GM18499 (cell line): ENCODE data around the gene TMEM91.
"Not testable (repeated sequence)": the region's sequence is repeated elsewhere in the genome, so short reads cannot be mapped to it uniquely, and the experiment has no call there.

ENCODE experiments used
- ATAC-seq: cut with Tn5 transposase; IDR thresholded peaks from one replicate; pipeline ENCODE4 v1.9.1; 2021; ENCODE audit warnings: moderate number of reproducible peaks; ENCODE audit not compliant: insufficient read depth, unreplicated experiment

The TMEM91 gene

GRCh38 chr19:41373993-41374392 lies 2.3 kb upstream of the TMEM91 start:
- no peak for ATAC-seq

DNA sequence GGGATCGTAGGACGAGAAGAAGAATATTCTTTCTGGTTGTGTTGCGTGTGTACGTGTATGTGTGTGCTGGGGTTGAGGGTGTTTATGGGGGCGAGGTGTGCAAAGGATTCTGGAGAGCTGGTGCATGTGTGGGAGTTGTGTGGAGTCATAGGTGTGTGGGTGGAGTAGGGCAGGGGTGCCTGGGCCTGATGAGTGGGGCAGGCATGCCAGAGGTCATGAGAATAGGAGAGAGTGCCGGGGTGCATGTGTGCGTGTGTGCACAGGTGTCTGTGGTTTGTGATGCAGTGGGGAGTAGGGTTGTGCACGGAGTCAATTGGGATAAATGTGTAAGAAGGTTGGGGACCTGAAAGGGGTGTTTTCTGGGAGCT lies 649 bp downstream of the TMEM91 start:
- ATAC-seq = no peak

GRCh38 chr19:41377977-41378709 lies 1.8 kb downstream of the TMEM91 start:
- no peak for ATAC-seq

DNA sequence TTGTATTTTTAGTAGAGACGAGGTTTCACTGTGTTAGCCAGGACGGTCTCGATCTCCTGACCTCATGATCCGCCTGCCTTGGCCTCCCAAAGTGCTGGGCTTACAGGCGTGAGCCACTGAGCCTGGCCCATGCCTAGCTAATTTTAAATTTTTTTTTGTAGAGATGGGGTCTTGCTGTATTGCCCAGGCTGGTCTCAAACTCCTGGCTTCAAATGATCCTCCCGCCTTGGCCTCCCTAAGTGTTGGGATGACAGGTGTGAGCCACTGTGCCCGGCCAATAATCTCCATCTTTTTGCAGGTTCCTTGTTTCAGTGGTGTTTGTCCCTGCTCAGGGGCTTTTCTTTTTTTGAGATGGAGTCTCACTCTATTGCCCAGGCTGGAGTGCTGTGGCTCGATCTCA lies 5.2 kb downstream of the TMEM91 start:
- not testable (repeated sequence) for ATAC-seq

- ATAC-seq = no peak
Measured at GRCh38 chr19:41384351-41384750, 8.0 kb downstream of the TMEM91 start.

- no peak for ATAC-seq
Measured at GRCh38 chr19:41386442-41386841, 10.1 kb downstream of the TMEM91 start.

DNA sequence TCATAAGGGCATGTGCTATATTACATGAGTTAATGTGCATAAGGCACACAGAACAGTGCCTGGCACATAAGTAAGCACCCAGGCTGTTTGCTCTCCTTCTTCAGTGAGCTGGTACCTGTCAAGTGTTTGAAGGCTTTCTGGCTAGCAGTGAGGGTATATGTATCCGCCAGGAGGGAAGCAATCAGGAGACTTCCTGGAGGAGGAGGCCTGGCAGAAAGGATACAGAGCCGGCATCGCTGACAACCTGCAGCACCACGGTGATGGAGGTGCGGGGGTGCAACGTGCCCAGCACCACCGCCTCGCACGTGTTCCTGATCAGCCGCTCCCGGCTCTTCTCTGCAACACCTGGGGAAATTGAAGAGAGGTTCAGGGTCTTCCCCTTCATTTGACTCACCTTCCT lies 15.3 kb downstream of the TMEM91 start:
- no peak for ATAC-seq

DNA sequence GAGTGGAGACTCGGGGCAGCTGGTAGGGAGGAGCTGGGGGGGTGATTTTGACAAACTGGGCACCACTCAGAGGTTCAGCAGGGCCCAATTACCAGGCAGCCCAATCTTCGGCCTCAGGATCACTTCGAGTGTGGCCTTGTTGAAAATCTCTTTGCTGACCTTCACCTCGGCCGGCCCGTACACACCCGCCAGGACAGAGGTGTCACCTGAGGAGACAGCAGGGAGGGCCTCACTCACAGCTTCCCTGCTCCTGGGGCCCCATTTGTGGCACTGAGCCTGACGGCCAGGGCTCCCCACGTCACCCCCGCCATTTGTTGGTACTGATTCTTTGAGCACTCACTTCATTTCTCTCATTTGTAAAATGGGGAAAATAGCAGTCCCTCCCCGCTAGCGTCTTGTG lies 16.4 kb downstream of the TMEM91 start:
- ATAC-seq = no peak

DNA sequence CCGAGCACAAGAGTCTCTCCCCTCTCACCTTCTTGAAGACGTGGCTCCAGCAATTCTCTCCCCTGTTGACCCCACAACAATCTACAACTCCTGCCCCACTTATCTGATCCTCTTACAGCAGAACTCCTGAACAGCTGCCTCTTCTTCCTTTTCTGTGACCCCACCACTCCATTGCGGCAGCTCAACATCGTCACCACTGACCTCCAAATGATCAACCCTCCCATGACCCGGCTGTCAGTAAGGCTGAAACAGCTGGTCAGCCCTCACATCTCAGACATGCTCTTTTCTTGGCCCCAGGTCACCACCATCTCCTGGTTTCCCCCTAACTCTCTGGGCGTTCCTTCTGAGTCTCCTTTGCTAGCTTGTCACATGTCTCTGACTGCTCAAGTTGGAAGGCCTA lies 19.0 kb downstream of the TMEM91 start:
- ATAC-seq = no peak

GRCh38 chr19:41397086-41398049 lies 21.0 kb downstream of the TMEM91 start, which contains the start of the genes BCKDHA and EXOSC5:
Gene BCKDHA (plus strand): TSS chr19:41397818. CDS start chr19:41397828, 10 bp downstream.
Gene EXOSC5 (minus strand): TSS chr19:41397359. CDS start chr19:41397328, 31 bp downstream.
- peak; percentile 89 for ATAC-seq

DNA sequence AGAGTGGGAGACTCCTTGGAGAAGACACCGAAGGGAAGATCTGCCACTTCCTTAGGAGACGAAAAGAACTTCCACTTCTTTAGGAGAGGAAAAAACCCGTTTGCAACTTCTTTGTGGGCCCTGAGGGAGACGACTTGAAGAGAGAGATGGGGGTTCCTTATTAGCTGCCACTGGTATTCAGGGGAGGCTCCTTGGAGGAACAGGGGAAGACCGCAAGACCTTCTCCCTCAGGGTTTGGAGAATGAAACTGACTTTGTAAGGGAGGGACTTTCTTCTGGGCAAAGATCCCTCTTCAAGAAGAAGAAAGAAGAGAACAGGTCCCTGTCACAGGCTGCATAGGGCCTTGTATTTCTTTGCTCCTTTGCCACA lies 21.7 kb downstream of the TMEM91 start:
- no peak for ATAC-seq

- ATAC-seq = no peak
Measured at GRCh38 chr19:41398598-41398997, 22.3 kb downstream of the TMEM91 start.

GRCh38 chr19:41399091-41399490 lies 22.8 kb downstream of the TMEM91 start:
- no peak for ATAC-seq

DNA sequence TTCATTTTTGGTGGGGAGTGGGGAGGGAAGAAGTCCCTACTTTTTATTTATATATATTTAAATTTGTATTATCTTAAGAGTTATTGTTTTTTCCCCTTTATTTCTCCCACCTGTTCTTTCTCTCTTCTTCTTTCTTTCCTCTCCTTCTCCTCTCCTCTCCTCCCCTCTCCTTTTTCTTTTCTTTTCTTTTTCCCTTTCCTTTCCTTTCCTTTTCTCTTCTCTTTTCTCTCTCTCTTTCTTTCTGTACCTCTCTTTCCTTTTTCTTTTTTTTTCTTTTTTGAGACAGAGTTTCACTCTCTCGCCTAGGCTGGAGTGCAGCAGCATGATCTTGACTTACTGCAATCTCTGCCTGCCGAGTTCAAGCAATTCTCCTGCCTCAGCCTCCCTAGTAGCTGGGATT lies 23.2 kb downstream of the TMEM91 start:
- ATAC-seq = no peak

DNA sequence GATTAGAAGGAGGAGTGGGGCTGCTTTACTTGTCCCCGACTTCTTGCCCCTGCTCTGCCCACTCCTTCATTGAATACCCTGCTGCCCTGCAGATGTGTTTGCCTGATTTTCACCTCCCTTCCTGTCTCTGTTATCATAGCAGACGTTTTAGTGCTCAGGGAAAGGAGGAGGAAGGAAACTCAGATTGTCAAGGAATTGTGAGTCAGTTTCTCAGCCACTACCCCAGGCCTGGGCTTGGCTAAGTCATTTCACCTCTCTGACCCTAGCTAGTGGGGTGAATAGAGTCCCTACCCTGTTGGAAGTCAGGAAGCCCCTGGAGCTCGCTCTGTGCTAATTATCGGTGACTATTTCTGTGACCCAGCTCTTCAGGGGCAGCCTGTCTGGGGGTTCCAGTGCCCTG lies 25.1 kb downstream of the TMEM91 start:
- no peak for ATAC-seq

- no peak for ATAC-seq
Measured at GRCh38 chr19:41402010-41402409, 25.7 kb downstream of the TMEM91 start.

DNA sequence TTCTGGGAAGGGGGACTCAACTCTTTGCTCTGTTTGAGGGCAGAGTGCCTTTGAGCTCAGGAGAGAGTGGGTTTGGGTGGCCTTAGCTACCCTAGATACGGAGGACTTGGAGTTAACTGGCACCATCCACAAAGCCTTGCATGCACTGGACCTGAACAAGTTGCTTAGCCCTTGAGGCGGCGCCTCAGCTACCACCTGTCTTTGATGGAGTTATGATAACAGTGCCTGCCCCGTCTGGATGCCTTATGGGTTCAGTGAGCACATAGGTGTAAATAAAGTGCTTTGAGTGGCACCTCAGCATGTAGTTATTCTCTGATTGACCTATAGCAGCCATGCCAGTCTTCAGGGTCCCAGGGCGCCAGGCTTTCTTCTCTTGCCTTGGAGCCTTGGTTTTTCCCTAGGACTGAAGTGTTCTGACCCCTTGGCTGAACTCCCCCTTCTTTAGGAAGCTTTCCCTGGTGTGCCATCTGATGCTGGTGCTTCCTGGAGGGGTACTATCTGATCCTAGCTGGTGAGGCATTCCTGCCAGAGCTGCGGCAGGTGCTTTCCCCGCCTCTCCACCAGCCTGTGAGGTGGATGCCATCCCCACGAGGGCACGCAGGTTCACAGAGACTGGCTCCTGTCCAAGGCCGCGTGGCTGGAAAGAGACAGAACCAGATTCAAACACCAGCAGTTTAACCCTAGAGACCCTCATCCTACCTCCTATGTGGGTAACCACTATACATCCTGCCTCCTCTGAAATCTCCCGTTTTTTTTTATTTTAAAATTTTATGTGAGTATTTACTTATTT lies 27.0 kb downstream of the TMEM91 start:
- ATAC-seq = no peak

DNA sequence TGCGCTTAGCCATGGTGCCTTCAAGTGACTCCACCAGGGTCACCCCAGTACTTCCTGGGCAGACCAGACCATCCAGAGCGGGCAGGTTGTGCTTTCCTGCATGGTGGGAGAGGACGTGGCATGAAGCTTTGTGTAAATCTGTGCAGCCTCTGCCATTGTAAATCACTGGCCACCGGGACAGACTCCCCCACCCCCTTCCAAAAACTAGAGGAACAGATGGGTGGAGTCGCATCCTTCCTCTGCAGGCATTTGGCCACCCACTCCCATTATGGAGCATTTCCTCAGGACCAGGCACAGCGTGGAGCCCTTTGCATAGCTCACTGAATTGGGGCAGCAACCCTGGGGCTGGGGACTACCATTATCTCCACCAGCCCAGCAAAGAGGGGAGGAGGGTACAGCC lies 29.4 kb downstream of the TMEM91 start:
- no peak for ATAC-seq

GRCh38 chr19:41407271-41407670 lies 30.9 kb downstream of the TMEM91 start:
- no peak for ATAC-seq

DNA sequence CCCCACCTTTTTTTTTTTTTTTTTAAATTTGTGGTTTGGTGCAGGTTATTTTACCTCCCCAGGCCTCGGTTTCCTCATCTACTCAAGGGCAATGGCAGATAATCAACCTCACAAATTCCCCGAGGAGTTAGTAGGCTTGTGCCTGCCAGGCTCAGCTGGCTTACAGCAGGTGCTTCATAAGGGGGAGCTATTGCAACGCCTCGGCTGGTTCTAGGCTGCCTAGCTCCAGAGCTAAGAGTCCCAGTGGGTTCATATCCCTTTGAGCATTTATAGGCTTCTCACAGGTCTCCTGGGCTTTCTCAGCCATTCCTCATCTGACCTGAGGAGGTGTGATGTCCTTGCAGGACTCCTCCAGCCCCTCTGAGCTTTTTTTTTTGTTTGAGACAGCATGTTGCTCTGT lies 31.9 kb downstream of the TMEM91 start:
- ATAC-seq = no peak

- not testable (repeated sequence) for ATAC-seq
Measured at GRCh38 chr19:41408846-41409245, 32.5 kb downstream of the TMEM91 start.
